IMR-90 (cell line): ENCODE data around the gene SLC27A4. TPM values are rescaled to one million over a fixed set of nuclear protein-coding genes. Genes with fewer than 3 reads are reported as not detected.

Experiments used
- ATAC-seq: fragments of 200-7000 bp; cut with Tn5 transposase; 2 replicates; pipeline ENCODE4 v1.9.1; 2020; ENCODE audit warnings: low read depth, mild to moderate bottlenecking, moderate library complexity
- BruUV-seq: library from RNA; stranded (reverse); fragments of 400-500 nt; replicated peaks from 2 replicates; lab custom pipeline; 2021; lab: Mats Ljungman, UMichigan
- CTCF ChIA-PET: fragments of 300-600 bp; formaldehyde crosslinking; extraction: SDS; loops from one replicate; lab custom pipeline; 2021; ENCODE audit warnings: antibody characterized with exemption; lab: Yijun Ruan, JAX
- POLR2A ChIA-PET: fragments of 300-600 bp; sonication (Branson Sonifier 250); formaldehyde crosslinking; loops from one replicate; lab custom pipeline; 2022; ENCODE audit warnings: antibody characterized with exemption; ENCODE audit not compliant: unreplicated experiment; lab: Charles Lee
- DNase-seq: peaks from one replicate; pipeline ENCODE4 v3.0.0; 2013
- H2AFZ ChIP-seq: replicated peaks from 2 replicates; pipeline ENCODE3; 2013; ENCODE audit warnings: low read length, mild to moderate bottlenecking; ENCODE audit not compliant: poor library complexity
- H2AK5ac ChIP-seq: 2 replicates; pipeline ENCODE4 v1.6.1; 2013; ENCODE audit warnings: low read depth, low read length, inconsistent platforms
- H2AK9ac ChIP-seq: replicated peaks from 2 replicates; pipeline ENCODE3; 2013; ENCODE audit warnings: mild to moderate bottlenecking, low read depth, low read length, moderate library complexity; ENCODE audit not compliant: poor library complexity
- H2BK120ac ChIP-seq: 2 replicates; pipeline ENCODE4 v1.6.1; 2013; ENCODE audit warnings: low read depth, low read length, inconsistent platforms
- H2BK15ac ChIP-seq: 3 replicates; pipeline ENCODE4 v1.6.1; 2013; ENCODE audit warnings: low read depth, low read length, inconsistent platforms
- H2BK20ac ChIP-seq: 2 replicates; pipeline ENCODE4 v1.6.1; 2013; ENCODE audit warnings: low read depth, mild to moderate bottlenecking, inconsistent platforms, low read length, moderate library complexity
- H2BK5ac ChIP-seq: 2 replicates; pipeline ENCODE4 v1.6.1; 2013; ENCODE audit warnings: mild to moderate bottlenecking, low read depth, low read length, inconsistent platforms; ENCODE audit not compliant: poor library complexity, severe bottlenecking
- H3K14ac ChIP-seq: replicated peaks from 2 replicates; pipeline ENCODE4 v1.6.1; 2013; ENCODE audit warnings: low read depth, low read length, inconsistent platforms
- H3K18ac ChIP-seq: 2 replicates; pipeline ENCODE4 v1.6.1; 2013; ENCODE audit warnings: low read depth, low read length, control low read depth
- H3K23ac ChIP-seq: 2 replicates; pipeline ENCODE4 v1.6.1; 2013; ENCODE audit warnings: low read depth, low read length, inconsistent platforms
- H3K27ac ChIP-seq: 2 replicates; pipeline ENCODE4 v1.5.1; 2013; ENCODE audit warnings: mild to moderate bottlenecking, control low read depth, low read length; ENCODE audit not compliant: insufficient read depth
- H3K27me3 ChIP-seq: 2 replicates; pipeline ENCODE4 v1.6.1; 2013; ENCODE audit warnings: low read length; ENCODE audit not compliant: control insufficient read depth, insufficient read depth
- H3K36me3 ChIP-seq: 2 replicates; pipeline ENCODE4 v1.6.1; 2013; ENCODE audit warnings: low read length, mixed read lengths; ENCODE audit not compliant: control insufficient read depth, insufficient read depth
- H3K4ac ChIP-seq: 2 replicates; pipeline ENCODE4 v1.6.1; 2013; ENCODE audit warnings: low read depth, low read length, inconsistent platforms
- H3K4me1 ChIP-seq: 2 replicates; pipeline ENCODE4 v1.6.1; 2013; ENCODE audit warnings: low read length, mixed read lengths; ENCODE audit not compliant: control insufficient read depth, insufficient read depth
- H3K4me2 ChIP-seq: 2 replicates; pipeline ENCODE4 v1.6.1; 2013; ENCODE audit warnings: low read depth, mild to moderate bottlenecking, control low read depth, low read length, moderate library complexity
- H3K4me3 ChIP-seq: 2 replicates; pipeline ENCODE4 v1.5.1; 2013; ENCODE audit warnings: low read depth, mild to moderate bottlenecking, control low read depth, low read length, moderate library complexity; ENCODE audit not compliant: insufficient read depth
- H3K56ac ChIP-seq: 2 replicates; pipeline ENCODE4 v1.6.1; 2013; ENCODE audit warnings: low read length, inconsistent platforms; ENCODE audit not compliant: insufficient read depth; ENCODE audit errors: extremely low read depth
- H3K79me1 ChIP-seq, 2 experiments: 2 replicates each; pipeline ENCODE4 v1.6.1; 2013; ENCODE audit warnings: low read length in 2 of 2, inconsistent platforms in 1 of 2, low read depth in 1 of 2
- H3K9ac ChIP-seq: 2 replicates; pipeline ENCODE4 v1.6.1; 2013; ENCODE audit warnings: low read depth, low read length, control low read depth
- H3K9me1 ChIP-seq: 2 replicates; pipeline ENCODE4 v1.6.1; 2013; ENCODE audit warnings: low read length, inconsistent platforms; ENCODE audit not compliant: insufficient read depth
- H3K9me3 ChIP-seq: 2 replicates; pipeline ENCODE4 v1.6.1; 2013; ENCODE audit warnings: low read length; ENCODE audit not compliant: control insufficient read depth, insufficient read depth
- H4K20me1 ChIP-seq: 2 replicates; pipeline ENCODE4 v1.6.1; 2013; ENCODE audit warnings: low read length, inconsistent platforms; ENCODE audit not compliant: insufficient read depth
- H4K5ac ChIP-seq: 2 replicates; pipeline ENCODE4 v1.6.1; 2013; ENCODE audit warnings: mild to moderate bottlenecking, low read depth, low read length, control low read depth
- H4K8ac ChIP-seq, 2 experiments: 2 replicates each; pipeline ENCODE4 v1.6.1; 2013; ENCODE audit warnings: low read depth in 2 of 2, low read length in 2 of 2, control low read depth in 1 of 2, inconsistent platforms in 1 of 2
- H4K91ac ChIP-seq: 2 replicates; pipeline ENCODE4 v1.6.1; 2013; ENCODE audit warnings: low read depth, low read length, inconsistent platforms; ENCODE audit not compliant: insufficient read depth
- BHLHE40 ChIP-seq: fragments of 150-350 bp; IDR thresholded peaks from 2 replicates; pipeline ENCODE4 v1.6.1; 2016; ENCODE audit warnings: mild to moderate bottlenecking, low read depth, low read length
- CEBPB ChIP-seq: IDR thresholded peaks from 2 replicates; pipeline ENCODE4 v1.6.1; 2012; ENCODE audit warnings: low read depth, low read length, improper control_type of control experiment
- CHD1 ChIP-seq: IDR thresholded peaks from 2 replicates; pipeline ENCODE4 v1.6.1; 2012; ENCODE audit warnings: low read depth, low read length, improper control_type of control experiment
- CTCF ChIP-seq: conservative IDR thresholded peaks from 2 replicates; pipeline ENCODE4 v1.5.1; 2012; ENCODE audit warnings: mild to moderate bottlenecking, low read depth, low read length, improper control_type of control experiment
- ELK1 ChIP-seq: fragments of 150-350 bp; IDR thresholded peaks from 2 replicates; pipeline ENCODE4 v1.6.1; 2016; ENCODE audit warnings: low read depth, mild to moderate bottlenecking, low read length, moderate library complexity, borderline replicate concordance
- FOS ChIP-seq: fragments of 150-350 bp; IDR thresholded peaks from 2 replicates; pipeline ENCODE4 v1.6.1; 2016; ENCODE audit warnings: low read depth, low read length
- MAFK ChIP-seq: IDR thresholded peaks from 2 replicates; pipeline ENCODE4 v1.6.1; 2012; ENCODE audit warnings: low read depth, low read length, improper control_type of control experiment
- MAZ ChIP-seq: IDR thresholded peaks from 2 replicates; pipeline ENCODE4 v1.6.1; 2012; ENCODE audit warnings: low read depth, mild to moderate bottlenecking, low read length, improper control_type of control experiment, moderate library complexity, borderline replicate concordance
- MXI1 ChIP-seq: IDR thresholded peaks from 2 replicates; pipeline ENCODE4 v1.6.1; 2012; ENCODE audit warnings: low read depth, mild to moderate bottlenecking, low read length, moderate library complexity, borderline replicate concordance
- NFE2L2 ChIP-seq: fragments of 150-350 bp; IDR thresholded peaks from 2 replicates; pipeline ENCODE4 v1.6.1; 2016; ENCODE audit warnings: low read depth, mild to moderate bottlenecking, low read length
- POLR2A ChIP-seq: IDR thresholded peaks from 2 replicates; pipeline ENCODE4 v1.6.1; 2012; ENCODE audit warnings: mild to moderate bottlenecking, low read depth, low read length
- RCOR1 ChIP-seq: IDR thresholded peaks from 2 replicates; pipeline ENCODE4 v1.6.1; 2012; ENCODE audit warnings: mild to moderate bottlenecking, low read length, improper control_type of control experiment; ENCODE audit not compliant: insufficient replicate concordance
- SMC3 ChIP-seq: fragments of 150-350 bp; IDR thresholded peaks from 2 replicates; pipeline ENCODE4 v1.6.1; 2016; ENCODE audit warnings: low read depth, mild to moderate bottlenecking, antibody characterized with exemption, low read length, moderate library complexity
- USF2 ChIP-seq: fragments of 150-350 bp; IDR thresholded peaks from 2 replicates; pipeline ENCODE4 v1.6.1; 2017; ENCODE audit warnings: mild to moderate bottlenecking, antibody characterized with exemption, low read length, low read depth
- WGBS, 2 experiments: methylation state at CpG; one replicate each; pipeline versions ENCODE4 v1.1.5 to v1.1.7; 2013; ENCODE audit warnings: missing lambda C conversion rate in 2 of 2; ENCODE audit not compliant: insufficient read length in 1 of 2; ENCODE audit errors: extremely low coverage in 2 of 2; 5-methylcytosine and 5-hydroxymethylcytosine counted together
- dilution Hi-C: fragments of 300-500 bp; cut with HindIII; formaldehyde crosslinking; loops from one replicate; pipeline ENCODE4 v1.14.3; 2018; ENCODE audit warnings: low sequenced_read_pairs; ENCODE audit not compliant: unreplicated experiment
- in situ Hi-C: fragments of 300-500 bp; cut with MboI; formaldehyde crosslinking; loops from 3 replicates; pipeline ENCODE4 v1.14.3; 2019; ENCODE audit warnings: low sequenced_read_pairs, inconsistent platforms, mixed read lengths
- intact Hi-C: fragments of 100-400 bp; cut with micrococcal nuclease; formaldehyde crosslinking; loops from 2 replicates; pipeline ENCODE4 v1.10.0; 2022
- polyA plus RNA-seq, 3 experiments: library from polyadenylated mRNA; depleted of rRNA; stranded (reverse); fragments of >200 nt; gene quantifications; 2 replicates each; pipeline ENCODE4 v1.2.3, GENCODE V29; 2012; ENCODE audit warnings: low replicate concordance in 1 of 3
- total RNA-seq: library from RNA; depleted of rRNA; stranded (reverse); fragments of >200 nt; gene quantifications from 2 replicates; pipeline ENCODE4 v1.2.3, GENCODE V29; 2012

Gene SLC27A4
- total and polyA plus RNA-seq, 2 of the 4 experiments (the other 2 are of a cell fraction), result 9.7 to 13.7 TPM

- Histone ChIP-seq H2BK15ac (no peak overlapping the region), H3K4ac (no peak overlapping the region), H4K91ac (no peak overlapping the region), H2AK9ac (no peak overlapping the region), H3K79me1 (peaks cover 7 to 48% of the 10 kb centered on the region in 2 experiments), H3K4me2 (no peak overlapping the region), H3K56ac (no peak overlapping the region), H4K20me1 (peaks cover 11% of the 10 kb centered on the region; the same call in 1 of the 2 replicates), H3K14ac (no peak overlapping the region), H3K9me3 (no peaks in the 10 kb centered on the region), H2BK120ac (no peak overlapping the region), H3K23ac (no peak overlapping the region), H3K27ac (no peak overlapping the region), H4K8ac (no peak overlapping the region), H2AFZ (no peak overlapping the region), H3K4me3 (no peak overlapping the region), H3K4me1 (no peaks in the 10 kb centered on the region), H3K9ac (no peak overlapping the region), H3K18ac (no peak overlapping the region), H3K36me3 (peaks cover 45% of the 10 kb centered on the region), H3K27me3 (no peaks in the 10 kb centered on the region), H2AK5ac (no peak overlapping the region), H3K9me1 (peaks cover 7% of the 10 kb centered on the region; the same call in 1 of the 2 replicates), H4K5ac (no peak overlapping the region), H2BK5ac (no peak overlapping the region), H2BK20ac (no peak overlapping the region)
- WGBS, 2 experiments, result 70% methylated on average over 3 of the region's 18 CpGs; no CpG with 5 or more reads in 1 of the 2 experiments
- ChIA-PET POLR2A (no interaction called here), CTCF (no interaction called here)
- dilution Hi-C loops, result no loop called here
- DNase-seq, result no peak
- intact Hi-C loops, result no loop called here
- no TSS peak for BruUV-seq
- in situ Hi-C loops, result no loop called here
- ATAC-seq, result no peak
- TF ChIP-seq MXI1, result no peak
- TF ChIP-seq USF2, result no peak
- TF ChIP-seq CTCF, result no peak
- no peak for TF ChIP-seq SMC3
- no peak for TF ChIP-seq RCOR1
- no peak for TF ChIP-seq MAFK
- TF ChIP-seq FOS, result no peak
- no peak for TF ChIP-seq BHLHE40
- no peak for TF ChIP-seq ELK1
- no peak for TF ChIP-seq MAZ
- TF ChIP-seq NFE2L2, result no peak
- no peak for TF ChIP-seq CEBPB
- TF ChIP-seq POLR2A, result no peak
- TF ChIP-seq CHD1, result no peak
These were observed 45.5 kb downstream of the SLC27A4 start for GRCh38 chr9:128385496-128386460.
